ENCODE results near the gene STRN.

STRN gene

GRCh38 chr2:36885605-36886004 lies 80.7 kb downstream of the STRN start:
- in situ Hi-C loops (cut with MboI; ENCODE audit: low sequenced_read_pairs, unreplicated experiment) = no loop called here
- no peak for TF ChIP-seq CTCF (IDR thresholded peaks at IDR 0.05; ENCODE audit: borderline replicate concordance, control extremely low read depth, extremely low read depth, insufficient read depth, missing control alignments)
- no peak for DNase-seq (ENCODE audit: low spot score)

- no peak for TF ChIP-seq CTCF (IDR thresholded peaks at IDR 0.05; ENCODE audit: borderline replicate concordance, control extremely low read depth, extremely low read depth, insufficient read depth, missing control alignments)
- DNase-seq (ENCODE audit: low spot score) = no peak
- in situ Hi-C loops (cut with MboI; ENCODE audit: low sequenced_read_pairs, unreplicated experiment) = no loop called here
These were observed 83.8 kb downstream of the STRN start for GRCh38 chr2:36882532-36882931.

GRCh38 chr2:36881816-36882215 lies 84.5 kb downstream of the STRN start:
- DNase-seq (ENCODE audit: low spot score) = no peak
- in situ Hi-C loops (cut with MboI; ENCODE audit: low sequenced_read_pairs, unreplicated experiment) = no loop called here
- no peak for TF ChIP-seq CTCF (IDR thresholded peaks at IDR 0.05; ENCODE audit: borderline replicate concordance, control extremely low read depth, extremely low read depth, insufficient read depth, missing control alignments)

- DNase-seq (ENCODE audit: low spot score) = no peak
- no peak for TF ChIP-seq CTCF (IDR thresholded peaks at IDR 0.05; ENCODE audit: borderline replicate concordance, control extremely low read depth, extremely low read depth, insufficient read depth, missing control alignments)
- in situ Hi-C loops (cut with MboI; ENCODE audit: low sequenced_read_pairs, unreplicated experiment) = no loop called here
These were observed 87.9 kb downstream of the STRN start for GRCh38 chr2:36878429-36878828.

GRCh38 chr2:36871068-36871707 lies 95.1 kb downstream of the STRN start:
- in situ Hi-C loops (cut with MboI; ENCODE audit: low sequenced_read_pairs, unreplicated experiment) = no loop called here
- no peak for DNase-seq (ENCODE audit: low spot score)

GRCh38 chr2:36869606-36870005 lies 96.7 kb downstream of the STRN start:
- in situ Hi-C loops (cut with MboI; ENCODE audit: low sequenced_read_pairs, unreplicated experiment) = no loop called here
- no peak for TF ChIP-seq CTCF (IDR thresholded peaks at IDR 0.05; ENCODE audit: borderline replicate concordance, control extremely low read depth, extremely low read depth, insufficient read depth, missing control alignments)
- DNase-seq (ENCODE audit: low spot score) = no peak

More at GRCh38 chr2:36871068-36871707, 95.1 kb downstream of the STRN start:
- TF ChIP-seq CTCF (IDR thresholded peaks at IDR 0.05; ENCODE audit: borderline replicate concordance, control extremely low read depth, extremely low read depth, insufficient read depth, missing control alignments) = no peak
